ENCODE measurements around the gene CHST11.
"Not testable (repeated sequence)": the region's sequence is repeated elsewhere in the genome, so short reads cannot be mapped to it uniquely, and the experiment has no call there.

CHST11 gene

DNA sequence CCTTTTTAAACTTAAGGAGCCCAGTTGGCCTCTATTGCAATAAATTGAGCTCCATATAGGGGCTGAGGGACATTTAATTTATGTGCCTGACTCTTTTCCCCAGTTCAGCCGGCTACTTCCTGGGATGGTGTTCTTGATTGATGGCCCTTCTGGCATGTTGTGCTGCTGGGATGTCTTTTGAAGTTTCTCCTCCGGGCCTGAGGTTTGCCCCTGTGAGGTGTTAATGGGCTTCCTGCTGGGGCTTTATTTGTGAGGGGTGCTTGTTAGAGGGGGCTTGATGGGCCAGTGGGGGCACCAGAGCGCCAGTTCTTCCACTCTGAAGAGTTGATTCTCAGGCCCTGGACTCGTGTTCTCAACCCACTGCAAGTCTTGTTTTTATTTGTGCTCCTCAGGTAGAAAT is 69.6 kb downstream of the CHST11 start:
- no peak for DNase-seq (ENCODE audit: low spot score)

DNA sequence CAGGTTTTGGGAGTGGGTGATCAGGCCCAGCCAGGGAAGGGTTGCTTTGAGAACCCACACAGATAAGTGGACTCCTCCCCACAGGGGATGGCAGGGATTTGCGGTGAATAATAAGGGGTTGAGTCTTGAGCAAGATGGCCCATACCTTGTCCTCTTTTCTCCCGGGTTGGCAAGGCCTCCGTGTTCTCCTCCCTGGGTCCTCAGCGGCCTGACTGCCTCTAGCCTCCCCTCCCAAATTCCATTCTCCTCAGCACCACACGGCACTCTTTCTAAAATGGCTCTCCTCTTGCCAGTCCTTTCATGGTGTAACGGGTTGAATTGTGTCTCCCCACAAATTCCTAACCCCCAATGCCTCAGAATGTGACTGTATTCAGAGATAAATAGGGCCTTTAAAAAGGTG is 70.0 kb downstream of the CHST11 start:
- DNase-seq (ENCODE audit: low spot score): no peak

- DNase-seq (ENCODE audit: low spot score): not testable (repeated sequence)
Measured at GRCh38 chr12:104527653-104528052, 70.9 kb downstream of the CHST11 start.

- DNase-seq (ENCODE audit: low spot score): peak; percentile 25
Measured at GRCh38 chr12:104529130-104529874, 72.6 kb downstream of the CHST11 start.

GRCh38 chr12:104532636-104533035 is 75.9 kb downstream of the CHST11 start:
- DNase-seq (ENCODE audit: low spot score): no peak

- no peak for DNase-seq (ENCODE audit: low spot score)
Measured at GRCh38 chr12:104533134-104533533, 76.4 kb downstream of the CHST11 start.

GRCh38 chr12:104534162-104534856 is 77.6 kb downstream of the CHST11 start:
- DNase-seq (ENCODE audit: low spot score): no peak

GRCh38 chr12:104534857-104535248 is 78.1 kb downstream of the CHST11 start:
- no peak for DNase-seq (ENCODE audit: low spot score)

DNA sequence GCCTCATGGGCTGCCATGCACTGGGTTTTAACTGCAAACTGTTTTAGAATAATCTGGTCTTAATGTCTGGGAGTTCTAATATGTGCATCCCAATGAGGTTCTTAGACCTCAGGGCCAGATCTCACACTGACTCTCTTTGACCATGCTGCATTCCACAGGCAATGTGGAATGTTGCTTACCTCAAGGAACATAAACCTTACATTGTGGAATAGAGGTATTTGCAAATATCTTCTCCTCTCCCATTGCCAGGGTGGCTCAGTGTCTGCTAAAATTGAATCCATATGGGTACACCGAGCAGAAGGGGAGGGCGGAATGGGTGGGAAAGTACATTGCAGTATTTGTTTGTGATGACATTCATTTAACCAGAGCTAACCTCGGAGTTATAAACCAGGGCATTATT is 78.6 kb downstream of the CHST11 start:
- DNase-seq (ENCODE audit: low spot score): no peak

GRCh38 chr12:104536841-104537240 is 80.1 kb downstream of the CHST11 start:
- no peak for DNase-seq (ENCODE audit: low spot score)

- DNase-seq (ENCODE audit: low spot score): no peak
Measured at GRCh38 chr12:104538056-104538455, 81.3 kb downstream of the CHST11 start.

DNA sequence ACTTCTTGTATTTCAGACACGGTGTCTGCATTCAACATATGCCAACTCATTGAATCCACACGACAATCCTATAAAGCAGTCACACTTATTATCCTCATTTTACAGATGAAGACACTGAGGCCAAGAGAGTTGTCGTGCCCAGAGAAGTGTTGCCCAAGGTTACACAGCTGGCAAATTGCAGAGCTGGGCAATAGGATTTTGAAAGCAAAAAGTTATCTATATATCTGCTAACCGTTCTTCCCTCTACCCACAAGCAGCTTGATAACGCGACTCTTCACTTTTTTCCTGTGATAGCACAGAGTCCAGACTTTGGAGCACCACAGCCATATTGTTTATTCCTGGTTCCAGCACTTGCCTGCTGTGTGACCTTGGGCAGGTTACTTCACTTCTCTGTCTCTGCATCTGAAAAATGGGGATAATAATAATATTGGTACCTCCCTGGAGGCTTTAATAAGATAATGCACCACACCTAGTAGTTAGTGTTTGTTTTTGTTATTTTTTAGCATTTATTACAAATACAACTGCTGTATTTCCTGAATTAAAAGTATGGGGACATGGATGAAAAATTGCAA is 82.2 kb downstream of the CHST11 start:
- no peak for DNase-seq (ENCODE audit: low spot score)

GRCh38 chr12:104544836-104545235 is 88.1 kb downstream of the CHST11 start:
- no peak for DNase-seq (ENCODE audit: low spot score)

DNA sequence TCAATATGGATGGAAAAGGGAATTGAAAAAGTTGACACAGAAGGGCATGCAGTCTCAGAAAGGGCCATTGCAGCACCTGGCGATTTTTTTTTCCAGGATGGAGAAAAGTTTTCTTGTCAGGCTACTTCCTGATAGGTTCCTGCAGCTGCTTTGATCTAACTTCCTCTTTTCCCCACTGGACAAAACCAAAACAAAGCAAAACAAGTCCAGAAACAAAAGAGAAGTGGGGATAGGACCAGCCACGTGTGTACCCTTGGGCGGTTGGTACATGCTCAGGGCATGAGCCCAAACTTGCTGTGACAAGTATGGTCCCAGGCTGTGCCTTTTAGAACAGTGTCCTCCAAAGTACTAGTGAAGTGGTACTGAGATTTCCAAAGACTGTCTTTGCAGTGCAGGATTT is 89.8 kb downstream of the CHST11 start:
- DNase-seq (ENCODE audit: low spot score): no peak

GRCh38 chr12:104547235-104547634 is 90.5 kb downstream of the CHST11 start:
- DNase-seq (ENCODE audit: low spot score): no peak

- DNase-seq (ENCODE audit: low spot score): peak; percentile 8
Measured at GRCh38 chr12:104549815-104550480, 93.2 kb downstream of the CHST11 start.

GRCh38 chr12:104551313-104551931 is 94.7 kb downstream of the CHST11 start:
- no peak for DNase-seq (ENCODE audit: low spot score)

- no peak for DNase-seq (ENCODE audit: low spot score)
Measured at GRCh38 chr12:104553421-104553820, 96.7 kb downstream of the CHST11 start.

- no peak for DNase-seq (ENCODE audit: low spot score)
Measured at GRCh38 chr12:104555648-104556047, 98.9 kb downstream of the CHST11 start.

GRCh38 chr12:104557488-104558195 is 100.9 kb downstream of the CHST11 start:
- DNase-seq (ENCODE audit: low spot score): no peak

DNA sequence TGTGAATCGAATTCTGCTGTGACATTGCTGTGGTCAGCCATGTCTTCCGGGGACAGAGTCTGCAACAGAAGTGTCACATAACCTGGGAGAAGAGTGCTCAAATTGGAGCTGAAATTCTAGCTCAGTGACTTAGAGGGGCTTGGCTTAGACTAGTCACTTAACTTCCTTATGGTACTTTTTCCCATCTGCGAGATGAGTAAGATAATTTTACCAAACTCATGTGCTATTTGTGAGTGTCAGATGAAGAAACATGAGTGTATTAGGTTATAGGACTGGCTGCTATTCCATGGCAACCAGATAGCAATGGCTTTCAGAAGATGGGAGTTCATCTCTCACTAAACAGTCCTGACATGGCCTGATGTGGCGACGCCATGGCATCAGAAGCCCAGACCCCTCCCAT is 104.1 kb downstream of the CHST11 start:
- DNase-seq (ENCODE audit: low spot score): no peak

- DNase-seq (ENCODE audit: low spot score): no peak
Measured at GRCh38 chr12:104562763-104563162, 106.0 kb downstream of the CHST11 start.
